Activated CD4-positive, alpha-beta T cell treated with anti-CD3 and anti-CD28 coated beads, Interleukin-2, Interleukin-6, amounts not matched to agents 100 ng/mL and 50 ng/mL, durations not matched to agents 16 hours and 8 hours (primary cell): ENCODE results near the gene GSDME.

Source experiments
- DNase-seq: peaks from one replicate; pipeline ENCODE4 v3.0.0-alpha.2; 2020

The GSDME gene

DNA sequence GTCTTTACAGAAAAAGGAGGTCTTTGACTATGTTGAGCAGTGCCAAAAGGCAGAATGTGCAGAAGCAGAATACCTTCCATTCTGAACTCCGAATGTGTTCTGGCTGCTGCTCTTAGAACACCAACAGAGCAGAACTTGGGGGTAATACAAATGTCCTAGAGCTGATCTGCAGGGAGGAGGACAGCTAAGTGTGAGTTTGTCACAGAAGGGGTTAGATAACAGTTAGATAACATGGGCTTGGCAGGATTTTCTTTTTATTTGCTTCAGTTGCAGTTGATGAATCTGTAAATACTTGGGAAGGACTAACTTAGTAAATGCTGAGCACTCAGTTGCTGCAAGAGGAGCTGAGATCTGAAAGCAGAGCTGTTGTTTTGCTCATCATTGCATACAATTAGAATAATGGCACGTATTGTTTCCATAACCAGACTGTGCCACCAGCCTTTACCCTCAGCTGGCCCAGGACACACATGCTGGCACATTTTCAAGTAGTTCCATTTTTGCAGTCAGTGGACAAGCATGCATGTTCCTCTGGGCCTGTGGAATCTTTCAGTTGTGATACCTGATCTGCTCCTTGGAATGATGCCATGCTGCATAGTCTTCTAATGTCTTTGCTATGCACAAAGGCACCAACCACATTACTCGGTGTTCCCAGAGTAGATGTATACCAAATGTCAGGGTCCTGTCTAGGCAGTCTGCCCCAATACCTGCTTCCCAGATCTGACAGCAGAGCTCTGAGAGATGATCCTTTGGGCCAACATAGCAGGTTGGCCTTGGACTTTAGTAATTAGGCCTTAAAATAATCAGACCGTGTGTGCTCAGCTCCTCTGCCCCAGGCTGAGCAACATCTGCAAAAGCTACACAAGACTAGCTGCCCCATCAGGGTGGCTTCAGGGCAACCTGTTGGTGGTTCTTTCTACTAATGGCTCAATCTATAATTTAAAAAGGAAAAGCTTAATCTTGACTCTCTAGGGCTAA, 55.7 kb downstream of the GSDME start:
- DNase-seq, result no peak

DNA sequence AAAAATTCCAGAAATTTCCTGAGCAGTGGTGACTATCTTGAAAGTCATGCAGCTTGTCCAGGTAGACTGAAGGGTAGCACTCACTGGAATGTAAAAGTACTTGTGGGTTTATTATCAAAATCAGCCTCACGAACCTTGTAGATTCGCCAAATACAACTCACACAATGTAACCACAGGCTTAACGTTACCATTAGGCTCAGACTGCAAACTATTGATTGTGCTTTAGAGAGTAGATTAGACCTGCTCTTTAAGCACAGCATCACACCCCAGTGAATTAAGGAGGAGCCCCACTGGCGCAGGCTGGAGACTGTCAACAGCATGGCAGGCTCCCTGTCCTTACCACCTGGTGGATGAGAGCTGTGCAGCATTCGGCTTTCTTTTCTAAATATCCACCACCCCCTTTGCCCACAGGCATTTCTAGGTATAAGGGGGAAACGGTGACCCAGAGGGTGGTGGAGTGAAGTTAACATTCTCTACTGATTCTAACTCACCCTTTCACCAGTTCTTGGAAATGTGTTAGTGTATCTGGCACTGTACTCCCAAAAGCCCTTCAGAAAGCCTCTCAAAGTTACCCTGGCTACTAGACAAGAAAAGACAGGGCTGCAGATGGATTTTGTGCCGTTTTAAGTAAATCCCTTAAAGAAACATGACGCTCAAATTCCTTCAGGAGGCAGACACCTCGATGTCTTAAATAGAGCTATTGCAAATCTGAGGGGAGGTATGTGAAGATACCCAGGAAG, 56.6 kb downstream of the GSDME start:
- no peak for DNase-seq

DNA sequence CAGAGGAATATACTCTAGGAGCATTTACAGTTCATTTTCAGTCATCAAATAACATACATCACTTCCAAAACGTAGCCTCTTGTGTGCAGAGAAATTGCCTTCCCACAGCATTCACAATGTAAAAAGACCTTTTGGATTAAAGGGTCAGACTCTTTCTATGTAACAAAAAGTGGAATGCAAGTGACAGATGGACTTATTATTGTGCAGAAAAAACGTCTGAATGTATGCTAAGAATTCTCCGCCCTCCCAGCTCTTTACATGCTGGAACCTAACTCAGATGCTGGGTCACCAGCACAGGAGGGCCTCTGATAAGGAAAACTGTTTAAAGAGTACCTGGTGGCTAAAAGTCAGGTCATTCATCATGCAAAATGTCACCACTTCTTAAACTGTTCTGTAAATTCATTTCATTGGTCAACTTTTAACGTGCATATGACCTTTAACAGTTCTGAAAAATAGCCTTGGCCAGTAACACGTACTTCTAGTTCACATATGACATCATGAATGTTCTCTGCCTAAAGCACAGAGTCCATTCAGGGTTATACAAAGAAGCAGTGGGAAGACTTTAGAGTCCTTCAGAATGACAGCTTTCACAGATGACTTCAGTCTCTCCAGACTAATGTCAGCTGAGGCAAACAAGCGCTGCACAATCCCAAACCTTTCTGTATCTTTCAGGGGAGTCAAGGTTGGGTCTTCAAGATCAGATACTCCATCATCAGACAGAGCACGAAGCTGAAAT, 58.6 kb downstream of the GSDME start:
- no peak for DNase-seq

DNA sequence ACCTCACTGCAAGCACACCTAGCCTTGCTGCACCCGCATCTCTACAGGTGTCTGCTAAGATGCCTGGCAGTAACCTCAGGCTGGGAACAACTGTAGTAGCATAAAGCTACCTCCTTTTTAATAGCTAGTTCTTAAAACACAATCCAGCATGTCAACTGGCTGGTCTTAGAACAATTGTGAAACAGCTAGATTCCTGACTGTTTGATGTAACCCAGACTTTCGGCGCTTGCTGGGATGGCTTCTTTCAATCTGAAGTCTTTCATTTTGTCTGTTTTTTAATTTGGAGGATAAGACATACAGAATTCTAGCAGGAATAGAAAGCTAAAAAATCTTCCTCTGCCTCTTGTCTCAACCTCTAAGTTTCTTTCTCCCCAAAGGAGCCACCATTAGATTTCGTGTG, 59.8 kb downstream of the GSDME start:
- no peak for DNase-seq

DNA sequence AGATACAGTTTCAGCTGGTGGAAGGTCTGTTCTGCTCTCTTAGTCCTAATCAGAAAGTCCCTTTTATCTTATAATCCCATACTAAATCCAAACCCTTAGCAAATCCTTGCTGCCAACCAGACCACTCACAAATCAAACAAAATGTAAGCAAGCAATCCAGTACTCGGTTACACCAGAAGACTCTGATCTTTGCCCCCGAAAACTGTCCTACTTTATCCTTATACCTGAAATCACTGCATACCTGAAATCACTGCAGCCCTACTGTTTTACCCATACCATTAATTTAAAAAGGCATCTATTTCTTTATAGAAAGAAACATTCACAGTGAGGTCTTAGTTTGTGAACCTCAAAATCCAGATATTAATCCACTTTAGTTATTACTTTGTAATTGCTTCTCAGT, 64.7 kb downstream of the GSDME start:
- no peak for DNase-seq

DNA sequence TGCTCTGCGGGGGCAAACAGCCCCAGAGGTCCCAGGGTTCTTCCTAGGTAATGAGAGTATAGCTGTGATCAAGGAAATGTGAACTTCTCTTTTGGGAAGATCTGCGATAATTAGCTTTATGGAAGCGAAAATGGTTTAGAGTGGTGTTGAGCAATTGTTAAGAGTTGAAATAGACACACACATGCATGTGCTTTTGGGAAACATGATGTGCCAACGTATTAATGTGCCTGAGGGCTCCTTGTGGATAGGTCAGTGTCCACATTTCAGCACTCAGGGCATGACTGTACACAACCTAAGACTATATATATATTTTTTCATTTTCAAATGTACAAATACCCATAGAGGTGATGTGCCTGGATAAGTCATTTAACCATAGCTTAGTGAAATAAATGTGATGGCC, 67.0 kb downstream of the GSDME start:
- no peak for DNase-seq

DNA sequence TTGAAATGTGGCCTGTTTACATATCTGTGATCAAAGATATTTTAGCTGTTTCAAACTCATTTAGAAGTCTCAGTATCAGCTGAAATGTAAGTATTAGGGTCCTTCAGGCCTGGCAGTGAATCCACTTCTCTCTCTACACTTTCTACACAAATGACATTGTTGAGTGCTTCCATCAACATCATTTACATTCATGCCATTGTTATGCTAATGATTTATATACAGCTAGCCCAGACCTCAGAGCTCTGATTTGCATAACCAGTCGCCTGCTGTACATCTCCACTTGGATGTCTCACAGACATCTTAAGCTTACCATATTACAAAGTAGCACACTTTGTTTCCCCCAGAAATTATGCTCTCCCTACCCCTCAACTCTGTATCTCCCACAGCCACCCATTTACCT, 71.6 kb downstream of the GSDME start:
- DNase-seq, result no peak

DNA sequence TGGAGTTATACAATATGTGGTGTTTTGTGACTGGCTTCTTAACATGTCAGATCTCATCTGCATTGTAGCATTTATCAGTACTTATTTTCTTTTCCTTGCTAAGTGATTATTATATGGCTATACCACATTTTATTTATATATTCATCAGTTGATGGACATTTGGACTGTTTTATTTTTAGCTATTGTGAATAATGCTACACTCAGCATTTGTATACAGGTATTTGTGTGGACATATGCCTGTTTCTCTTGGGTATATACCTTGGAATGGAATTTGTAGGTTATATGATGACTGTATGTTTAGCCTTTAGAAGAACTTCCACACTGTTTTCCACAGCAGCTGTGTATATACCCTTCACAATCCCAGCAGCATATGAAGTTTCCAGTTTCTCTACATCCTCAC, 86.5 kb downstream of the GSDME start:
- DNase-seq, result no peak

DNA sequence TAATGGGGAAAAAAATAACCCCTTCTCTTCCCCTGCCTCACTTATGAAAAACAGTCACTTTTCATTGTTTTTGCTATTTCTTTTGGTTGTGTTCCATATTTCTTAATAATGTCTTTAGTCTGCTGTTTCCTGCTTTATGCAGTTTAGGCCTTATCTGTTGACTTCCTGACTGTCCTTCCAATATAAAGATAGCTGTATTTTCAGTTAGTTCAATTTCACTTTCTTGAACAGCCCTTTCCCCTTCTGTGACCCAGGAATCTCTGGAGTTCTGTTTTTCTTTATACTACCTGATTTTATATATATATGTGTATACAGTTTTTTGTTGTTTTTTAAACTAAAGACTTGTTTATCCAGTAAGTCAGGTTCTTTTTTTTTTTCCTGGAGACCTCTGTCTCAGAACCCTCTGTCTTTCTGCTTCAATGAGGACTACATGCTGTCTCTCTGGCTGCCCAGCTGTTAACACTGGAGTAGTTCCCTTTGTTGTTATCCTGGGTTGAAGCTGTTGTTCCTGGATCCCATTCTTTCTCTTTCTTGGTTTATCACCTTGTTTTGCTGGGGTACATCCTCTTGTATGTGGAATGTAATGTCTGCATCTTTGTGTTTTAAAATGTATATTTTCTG, 87.2 kb downstream of the GSDME start:
- DNase-seq, result no peak

DNA sequence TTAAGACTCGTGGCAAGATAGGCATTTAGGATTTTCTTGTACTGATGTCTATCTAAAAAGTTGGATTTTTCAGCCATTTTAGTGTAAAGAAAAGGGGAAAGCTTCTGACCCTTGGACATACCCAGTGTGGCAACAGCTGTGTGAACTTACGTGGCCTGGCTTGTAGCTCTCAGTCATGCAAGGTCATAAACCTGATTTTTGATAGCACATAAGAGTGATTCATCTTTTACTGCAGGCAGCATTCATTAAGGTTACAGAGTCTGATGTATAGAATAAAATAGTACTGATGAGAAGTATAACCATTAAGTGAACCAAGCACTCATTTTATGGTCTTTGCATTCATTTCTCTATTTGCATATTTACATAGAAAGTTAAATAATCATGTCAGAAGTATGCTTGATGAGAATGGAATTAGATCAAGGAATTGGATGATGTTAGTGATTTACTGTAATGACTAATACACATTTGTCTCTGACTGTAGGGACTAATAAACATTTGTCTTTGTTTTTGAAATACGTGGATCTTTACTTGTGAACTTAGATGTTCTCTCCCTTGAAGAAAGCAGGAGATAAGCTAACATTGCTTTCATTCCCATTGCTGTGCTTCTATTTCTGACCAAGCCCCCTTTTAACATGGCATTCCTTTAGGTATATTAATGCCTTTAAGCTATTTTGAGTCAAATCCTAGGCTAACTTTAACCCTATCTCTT, 88.2 kb downstream of the GSDME start:
- no peak for DNase-seq

DNA sequence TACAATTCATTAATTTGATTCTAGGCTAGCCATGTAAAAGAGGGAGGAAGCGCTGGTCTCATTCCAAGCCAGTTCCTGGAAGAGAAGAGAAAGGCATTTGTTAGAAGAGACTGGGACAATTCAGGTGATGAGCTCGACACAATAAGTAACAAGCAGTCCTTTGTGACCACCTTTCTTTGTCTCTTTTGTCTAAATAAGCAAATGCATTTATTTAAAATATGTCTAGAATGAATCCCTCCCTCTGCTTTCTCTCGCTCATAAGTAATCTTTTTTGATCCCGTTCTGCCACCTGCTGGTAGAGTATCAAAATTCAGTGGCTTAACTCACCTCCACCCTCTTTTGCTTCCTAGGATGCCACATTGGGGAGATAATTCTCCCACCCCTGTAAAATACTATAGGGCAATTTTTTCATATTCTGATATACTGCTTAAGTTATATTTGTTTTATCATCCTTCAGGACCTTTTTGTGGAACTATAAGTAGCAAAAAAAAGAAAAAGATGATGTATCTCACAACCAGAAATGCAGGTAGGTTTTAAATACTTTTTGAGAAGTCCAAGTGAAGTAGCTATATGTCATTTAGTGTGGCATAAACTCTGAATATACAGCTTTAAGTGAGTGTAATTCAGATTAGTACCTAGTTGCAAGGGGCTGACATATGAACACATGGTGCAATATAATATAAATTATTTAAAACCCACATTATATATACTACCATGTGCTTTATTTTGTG, 91.5 kb downstream of the GSDME start:
- DNase-seq, result peak; percentile 60

DNA sequence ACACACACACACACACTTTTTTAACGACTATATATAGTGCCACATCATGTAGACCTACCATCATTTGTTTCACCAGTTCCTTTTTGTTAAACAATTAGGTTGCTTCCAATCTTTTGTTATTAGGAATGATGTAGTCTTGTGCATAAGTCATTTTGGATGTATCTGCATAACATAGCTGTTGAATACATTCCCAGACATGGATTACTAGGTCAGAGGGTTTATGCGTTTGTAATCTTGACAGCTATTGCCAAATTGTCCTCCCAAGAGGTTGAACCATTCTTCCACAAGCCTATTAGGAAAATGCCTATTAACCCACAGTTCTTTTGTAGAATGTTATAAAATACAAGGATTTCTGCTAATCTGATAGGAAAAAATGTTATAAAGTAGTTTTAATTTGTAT, 96.7 kb downstream of the GSDME start:
- no peak for DNase-seq

DNA sequence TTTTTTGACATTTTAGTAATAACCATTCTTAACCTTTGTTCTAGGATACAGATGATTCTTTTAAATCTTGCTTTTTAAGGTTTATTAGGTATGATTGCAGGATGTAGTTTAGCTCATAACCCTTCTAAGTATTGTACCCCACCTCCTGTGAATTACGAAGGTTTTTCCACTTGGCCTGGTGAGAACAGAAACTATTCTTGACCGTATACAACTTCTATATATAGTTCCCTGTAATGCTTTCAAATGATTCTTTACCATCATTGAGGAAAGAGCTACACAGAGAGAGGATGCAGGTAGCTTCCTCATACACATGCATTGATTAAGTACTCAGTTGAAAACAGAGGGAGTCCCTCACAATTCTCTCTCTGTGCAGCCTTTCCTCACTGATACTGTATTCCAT, 97.8 kb downstream of the GSDME start:
- DNase-seq, result no peak

DNA sequence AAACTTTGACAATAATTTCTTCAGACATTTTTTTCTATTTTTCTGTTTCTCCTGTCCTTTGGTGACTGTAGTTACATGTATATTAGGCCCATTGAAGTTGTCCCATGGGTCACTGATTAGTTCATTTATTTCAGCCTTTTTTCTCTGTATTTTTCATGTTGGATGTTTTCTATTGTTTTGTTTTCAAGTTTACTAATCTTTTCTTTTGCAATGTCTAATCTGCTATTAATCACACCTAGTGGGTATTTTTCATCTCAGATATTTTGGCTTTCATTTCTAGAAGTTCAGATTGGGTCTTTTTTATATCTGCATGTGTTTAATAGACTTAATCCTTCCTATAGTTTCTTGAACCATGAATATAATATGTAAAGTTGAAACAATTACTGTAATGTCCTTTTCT, 99.3 kb downstream of the GSDME start:
- DNase-seq, result no peak

DNA sequence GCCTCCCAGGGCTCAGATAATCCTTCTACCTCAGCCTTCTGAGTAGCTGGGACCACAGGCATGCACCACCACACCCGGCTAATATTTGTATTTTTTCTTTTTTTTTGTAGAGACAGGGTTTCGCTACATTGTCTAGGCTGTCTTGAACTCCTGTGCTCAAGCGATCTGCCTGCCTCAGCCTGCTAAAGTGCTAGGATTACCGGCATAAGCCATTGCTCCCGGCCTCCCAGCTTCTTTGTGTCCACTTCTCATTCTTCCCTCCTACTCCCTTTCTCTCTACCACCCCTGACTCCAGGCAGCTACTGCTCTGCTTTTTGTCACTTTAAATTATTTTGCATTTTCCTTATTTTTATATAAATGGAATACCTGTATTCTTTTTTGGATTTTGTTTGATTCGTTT, 100.7 kb downstream of the GSDME start:
- DNase-seq, result no peak

DNA sequence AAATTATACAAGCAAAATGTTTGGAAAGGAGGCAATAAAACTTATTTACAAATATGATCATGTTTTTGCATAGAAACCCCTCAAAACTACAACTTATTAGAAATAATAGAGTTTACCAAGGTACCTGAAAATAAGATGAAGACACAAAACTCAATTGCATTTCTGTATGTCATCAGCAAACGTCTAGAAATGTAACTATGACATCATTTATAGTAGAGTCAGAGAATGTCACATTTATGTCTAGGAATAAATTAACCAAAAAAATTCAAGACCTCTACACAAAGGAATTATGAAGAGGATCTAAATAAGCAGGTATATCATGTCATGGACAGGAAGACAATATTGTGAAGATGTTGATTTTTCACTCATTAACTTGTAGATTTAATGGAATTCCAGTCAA, 103.0 kb downstream of the GSDME start:
- DNase-seq, result no peak

DNA sequence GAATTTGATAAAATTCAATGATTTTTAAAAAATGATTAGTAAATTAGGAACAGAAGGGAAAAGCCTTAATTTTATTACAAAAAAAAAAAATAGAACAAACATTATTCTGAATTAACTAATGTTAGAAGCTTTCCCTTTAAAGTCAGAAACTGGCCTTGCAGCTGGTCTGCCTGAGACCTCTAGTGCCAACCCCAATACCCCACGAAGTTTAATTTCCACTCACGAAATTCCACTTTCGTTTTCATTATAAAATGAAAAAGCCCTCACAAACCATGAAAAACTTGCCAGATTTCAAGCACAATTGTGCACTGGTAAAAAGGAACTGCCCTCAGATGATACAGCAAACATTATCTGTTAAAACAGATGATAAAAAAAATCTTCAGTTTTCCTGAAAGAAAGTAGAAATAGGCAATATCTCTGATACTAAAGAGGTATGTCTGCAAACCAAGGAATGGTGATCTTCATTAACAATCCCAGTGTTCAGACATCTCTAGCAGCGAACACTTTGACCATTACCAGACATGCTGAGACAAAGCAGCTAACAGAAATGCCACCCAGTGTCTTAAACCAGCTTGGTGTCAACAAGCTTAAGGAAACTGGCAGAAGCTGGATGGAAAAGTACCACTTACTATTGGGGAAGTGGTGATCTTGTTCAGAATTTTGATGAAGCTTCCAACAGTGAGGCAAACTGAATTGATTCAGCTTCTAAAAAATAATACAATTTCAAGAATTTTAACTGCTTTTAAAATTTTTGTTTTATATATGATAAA, 103.8 kb downstream of the GSDME start:
- no peak for DNase-seq

DNA sequence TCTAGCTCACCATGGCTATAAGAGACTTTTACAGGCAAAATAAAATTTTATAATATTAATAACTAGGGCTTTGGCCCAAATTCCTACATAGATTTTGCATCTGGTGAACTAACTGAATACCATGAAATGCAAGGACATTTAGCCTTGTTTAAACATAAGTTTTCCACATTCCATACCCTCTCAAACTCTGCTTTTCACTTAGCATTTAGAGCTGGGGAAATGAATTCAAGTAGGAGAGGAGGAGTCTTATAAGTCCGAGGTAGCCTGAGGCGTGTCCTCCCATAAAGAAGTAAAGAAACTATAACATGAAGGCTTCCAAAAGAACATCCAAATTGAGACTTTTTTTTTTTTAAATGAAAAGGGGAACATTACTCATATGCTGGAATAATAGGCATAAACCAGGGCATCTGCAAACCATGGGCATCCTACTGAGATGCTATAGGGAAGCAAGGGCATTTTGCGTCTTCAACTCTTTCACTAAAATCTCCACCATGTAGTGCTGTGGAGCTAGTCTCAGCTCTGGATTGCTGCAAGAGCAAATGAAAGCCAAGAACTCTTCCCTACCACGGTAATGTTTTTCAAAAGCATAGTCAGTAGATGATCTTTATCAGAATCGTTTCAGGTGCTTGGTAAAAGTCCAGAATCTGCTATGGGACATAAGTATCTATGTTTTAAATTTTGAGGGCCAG, 104.9 kb downstream of the GSDME start:
- DNase-seq, result no peak
